Kidney epithelial cell (primary cell): Measurements from ENCODE around the gene TICAM2. TPM values are rescaled to one million over a fixed set of nuclear protein-coding genes. Genes with fewer than 3 reads are reported as not detected.

ENCODE experiments used
- DNase-seq: peaks from one replicate; pipeline ENCODE4 v3.0.0-alpha.2; 2010; ENCODE audit warnings: low read depth
- H3K27me3 ChIP-seq: 2 replicates; pipeline ENCODE4 v1.6.0; 2011; ENCODE audit warnings: low read length; ENCODE audit not compliant: control insufficient read depth, insufficient read depth
- H3K36me3 ChIP-seq: 2 replicates; pipeline ENCODE4 v1.5.1; 2011; ENCODE audit warnings: low read length; ENCODE audit not compliant: control insufficient read depth, insufficient read depth
- H3K4me3 ChIP-seq: 2 replicates; pipeline ENCODE4 v1.5.1; 2011; ENCODE audit warnings: low read depth, mild to moderate bottlenecking, control low read depth, low read length
- CTCF ChIP-seq: IDR thresholded peaks from 2 replicates; pipeline ENCODE4 v1.5.1; 2011; ENCODE audit warnings: mild to moderate bottlenecking, moderate library complexity, low read length, control low read depth, inconsistent platforms; ENCODE audit not compliant: insufficient read depth, poor library complexity, severe bottlenecking
- total RNA-seq: library from RNA; depleted of rRNA; stranded (reverse); fragments of >200 nt; gene quantifications from 2 replicates; pipeline ENCODE4 v1.2.3, GENCODE V29; 2015

Gene TICAM2
- total RNA-seq, 1 donor from 2014 or later, result 2.3 TPM

GRCh38 chr5:115531787-115532367 is 70.4 kb downstream of the TICAM2 start:
- Histone ChIP-seq H3K27me3 (no peaks in the 10 kb centered on the region), H3K4me3 (no peak overlapping the region), H3K36me3 (no peaks in the 10 kb centered on the region)
- TF ChIP-seq CTCF, result no peak
- no peak for DNase-seq

GRCh38 chr5:115531380-115531779 is 70.9 kb downstream of the TICAM2 start:
- DNase-seq, result no peak
- H3K27me3 ChIP-seq, result no peaks in the 10 kb centered on the region
- no peak overlapping the region for H3K4me3 ChIP-seq
- TF ChIP-seq CTCF, result no peak
- H3K36me3 ChIP-seq, result no peaks in the 10 kb centered on the region

GRCh38 chr5:115530426-115530825 is 71.9 kb downstream of the TICAM2 start:
- TF ChIP-seq CTCF, result no peak
- Histone ChIP-seq H3K27me3 (no peaks in the 10 kb centered on the region), H3K36me3 (no peaks in the 10 kb centered on the region), H3K4me3 (no peak overlapping the region)
- no peak for DNase-seq

Other genes starting within 250 kb of the TICAM2 start
- gene FEM1C, start 57.7 kb downstream of the TICAM2 start, total RNA-seq, result 15.9 and 18.9 TPM in 2 replicates
- gene TMED7, start 23.6 kb upstream of the TICAM2 start, total RNA-seq, result 119 and 121 TPM in 2 replicates
- gene CDO1, start 214.2 kb upstream of the TICAM2 start, total RNA-seq, result 9.7 and 11.7 TPM in 2 replicates
- 23.9 and 35.1 TPM in 2 replicates for gene ATG12, start 239.1 kb upstream of the TICAM2 start, total RNA-seq
- 116 and 208 TPM in 2 replicates for gene AP3S1, start 239.5 kb upstream of the TICAM2 start, total RNA-seq